C4-2B (cell line): ENCODE measurements around the gene TUBA3D.
"Not testable (repeated sequence)": the region's sequence is repeated elsewhere in the genome, so short reads cannot be mapped to it uniquely, and the experiment has no call there.

Source experiments
- CTCF ChIP-seq: fragments of 450-650 bp; conservative IDR thresholded peaks from 2 replicates; pipeline ENCODE4 v1.5.1; 2017; ENCODE audit warnings: mild to moderate bottlenecking
- ZFX ChIP-seq: fragments of 450-650 bp; IDR thresholded peaks from 2 replicates; pipeline ENCODE4 v1.6.1; 2017

GRCh38 chr2:131490616-131491468 lies 14.9 kb downstream of the TUBA3D start:
- TF ChIP-seq CTCF, ZFX: not testable (repeated sequence)
